ENCODE data around the gene HUS1B. TPM values are rescaled to one million over a fixed set of nuclear protein-coding genes. Genes with fewer than 3 reads are reported as not detected.

The HUS1B gene
- total and polyA plus RNA-seq, 2 of the 13 experiments (the other 11 are each of a cell fraction or from before 2014, with no cell fraction given), result 0.18 to 0.40 TPM

GRCh38 chr6:628766-629165 is 28.1 kb downstream of the HUS1B start:
- H3K4me3 ChIP-seq (replicated peaks in 1 of 3; ENCODE audit: insufficient read depth in 1 of 3, low read depth in 2 of 3, low read length in 3 of 3), result no peak overlapping the region
- in situ Hi-C loops (cut with HindIII; ENCODE audit: extremely low pct_ligation_motif_present, low pct_unique_long_range_greater_than_20kb), result no loop called here

GRCh38 chr6:626236-626635 is 30.7 kb downstream of the HUS1B start:
- no TSS peak for BruUV-seq (replicated peaks)
- Histone ChIP-seq H3K79me2 (ENCODE audit: insufficient read depth, low read length) (no peaks in the 10 kb centered on the region), H3K4me3 (replicated peaks in 1 of 3; ENCODE audit: insufficient read depth in 1 of 3, low read depth in 2 of 3, low read length in 3 of 3) (no peak overlapping the region), H3K9me3 (ENCODE audit: low read length) (no peaks in the 10 kb centered on the region), H3K27me3 (ENCODE audit: control insufficient read depth in 1 of 2, insufficient read depth in 2 of 2, low read length in 2 of 2) (no peaks in the 10 kb centered on the region), H3K27ac (ENCODE audit: extremely low read length, insufficient read depth, low read length) (no peak overlapping the region), H3K9ac (ENCODE audit: insufficient read depth, low read depth, low read length) (no peak overlapping the region), H3K36me3 (replicated peaks in 1 of 2; ENCODE audit: control insufficient read depth in 1 of 2, insufficient read depth in 2 of 2, low read length in 2 of 2) (peaks cover 2 to 8% of the 10 kb centered on the region in 2 experiments; a peak in 3 of 5 replicates), H3K4me2 (ENCODE audit: low read depth, low read length) (no peak overlapping the region), H4K20me1 (ENCODE audit: insufficient read depth, low read length) (0 out of 2 replicates have a peak, but pooled peaks cover 4% of the 10 kb centered on the region), H2AFZ (ENCODE audit: low read length) (no peak overlapping the region), H3K4me1 (ENCODE audit: insufficient read depth, low read length) (no peaks in the 10 kb centered on the region)
- TF ChIP-seq JUND (CRISPR knock-in tag; IDR thresholded peaks at IDR 0.05) (no peak), BCLAF1 (IDR thresholded peaks at IDR 0.05) (no peak)
- in situ Hi-C loops (cut with HindIII; ENCODE audit: extremely low pct_ligation_motif_present, low pct_unique_long_range_greater_than_20kb), result no loop called here
- DNase-seq (ENCODE audit: low spot score) (no peak), ATAC-seq (no peak), FAIRE-seq (no peak)
- CTCF ChIA-PET (ENCODE audit: low intra/inter-chr PET ratio, low total read pairs), result no interaction called here
- POLR2A ChIA-PET, result no interaction called here
- intact Hi-C loops (cut with micrococcal nuclease; ENCODE audit: unreplicated experiment), result no loop called here
- WGBS (ENCODE audit: low lambda C conversion rate), result 92% methylated on average over 9 of the region's 9 CpGs

More at GRCh38 chr6:628766-629165, 28.1 kb downstream of the HUS1B start:
- POLR2A ChIA-PET, result no interaction called here
- Histone ChIP-seq H3K4me1 (ENCODE audit: insufficient read depth, low read length) (no peaks in the 10 kb centered on the region), H3K27me3 (ENCODE audit: control insufficient read depth in 1 of 2, insufficient read depth in 2 of 2, low read length in 2 of 2) (no peaks in the 10 kb centered on the region), H3K36me3 (replicated peaks in 1 of 2; ENCODE audit: control insufficient read depth in 1 of 2, insufficient read depth in 2 of 2, low read length in 2 of 2) (peaks cover 2 to 8% of the 10 kb centered on the region in 2 experiments; a peak in 4 of 5 replicates), H2AFZ (ENCODE audit: low read length) (no peak overlapping the region), H3K27ac (ENCODE audit: extremely low read length, insufficient read depth, low read length) (no peak overlapping the region), H3K4me2 (ENCODE audit: low read depth, low read length) (no peak overlapping the region), H3K79me2 (ENCODE audit: insufficient read depth, low read length) (no peaks in the 10 kb centered on the region), H3K9ac (ENCODE audit: insufficient read depth, low read depth, low read length) (no peak overlapping the region), H3K9me3 (ENCODE audit: low read length) (no peaks in the 10 kb centered on the region), H4K20me1 (ENCODE audit: insufficient read depth, low read length) (0 out of 2 replicates have a peak, but pooled peaks cover 4% of the 10 kb centered on the region)
- intact Hi-C loops (cut with micrococcal nuclease; ENCODE audit: unreplicated experiment), result no loop called here
- no TSS peak for BruUV-seq (replicated peaks)
- DNase-seq (ENCODE audit: low spot score), result no peak
- WGBS (ENCODE audit: low lambda C conversion rate), result 88% methylated on average over 3 of the region's 3 CpGs
- CTCF ChIA-PET (ENCODE audit: low intra/inter-chr PET ratio, low total read pairs), result no interaction called here
- no peak for TF ChIP-seq ZNF230 (CRISPR knock-in tag; IDR thresholded peaks at IDR 0.05)
- TF ChIP-seq HOXA5 (CRISPR knock-in tag; IDR thresholded peaks at IDR 0.05), result no peak
- no peak for ATAC-seq
- no peak for FAIRE-seq
